GM19043 (cell line): Measurements from ENCODE around the gene LRRC31.

ENCODE experiments used
- ATAC-seq: cut with Tn5 transposase; IDR thresholded peaks from one replicate; pipeline ENCODE4 v1.9.1; 2021; ENCODE audit warnings: low read depth; ENCODE audit not compliant: unreplicated experiment

The LRRC31 gene

DNA sequence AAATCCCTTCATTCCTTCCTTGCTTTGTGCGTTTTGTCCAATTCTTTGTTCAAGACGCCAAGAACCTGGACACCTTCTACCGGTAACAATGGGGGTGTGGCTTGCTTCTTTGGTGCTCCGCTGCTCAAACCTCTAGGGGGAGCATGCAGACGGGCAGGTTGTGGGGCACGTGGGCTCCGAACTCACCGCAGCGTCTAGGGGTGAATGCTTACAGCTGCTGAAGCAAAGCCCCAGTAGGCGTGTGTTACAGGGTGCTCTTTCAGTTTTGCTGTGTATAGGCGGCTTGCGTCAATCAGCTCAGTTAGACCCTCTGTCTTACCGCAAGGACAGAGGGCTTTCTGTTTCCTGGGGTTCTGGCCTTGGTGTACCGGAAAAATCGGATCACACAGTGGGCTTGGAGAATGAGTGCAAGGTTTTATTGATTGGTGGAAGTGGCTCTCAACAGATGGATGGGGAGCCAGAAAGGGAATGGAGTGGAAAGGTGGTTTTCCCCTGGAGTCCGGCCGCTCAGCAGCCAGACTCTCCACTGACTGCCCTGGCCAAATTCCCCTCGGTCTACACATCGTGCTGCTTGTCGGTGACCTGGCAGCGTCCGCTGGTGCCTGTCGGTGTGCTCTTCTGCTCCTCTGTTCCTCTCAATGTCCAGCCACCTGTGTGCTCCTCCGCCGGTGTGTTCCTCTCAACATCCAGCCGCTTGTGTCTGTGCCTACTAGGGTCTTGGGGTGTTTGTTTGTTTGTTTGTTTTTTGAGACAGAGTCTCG lies 55.8 kb downstream of the LRRC31 start:
- peak; percentile 87 for ATAC-seq

DNA sequence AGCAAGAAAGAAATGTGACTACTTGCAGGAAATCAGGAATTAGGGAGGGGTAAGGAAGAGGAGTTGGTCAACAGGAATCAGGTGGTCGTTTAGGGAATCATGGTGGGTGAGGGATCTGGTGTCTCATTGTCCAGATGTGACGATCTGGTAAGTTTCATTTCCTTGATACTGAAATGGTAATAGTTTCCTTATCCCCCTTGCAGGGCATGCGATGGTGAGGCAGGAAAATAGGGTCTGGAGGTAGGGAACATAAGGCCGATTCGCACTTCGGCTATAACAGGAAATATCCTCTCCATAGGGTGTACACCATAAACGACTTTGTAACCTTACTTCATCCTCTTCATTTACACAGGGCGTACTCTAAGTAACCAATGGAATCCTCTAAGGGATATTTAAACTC lies 56.5 kb downstream of the LRRC31 start:
- ATAC-seq = no peak

DNA sequence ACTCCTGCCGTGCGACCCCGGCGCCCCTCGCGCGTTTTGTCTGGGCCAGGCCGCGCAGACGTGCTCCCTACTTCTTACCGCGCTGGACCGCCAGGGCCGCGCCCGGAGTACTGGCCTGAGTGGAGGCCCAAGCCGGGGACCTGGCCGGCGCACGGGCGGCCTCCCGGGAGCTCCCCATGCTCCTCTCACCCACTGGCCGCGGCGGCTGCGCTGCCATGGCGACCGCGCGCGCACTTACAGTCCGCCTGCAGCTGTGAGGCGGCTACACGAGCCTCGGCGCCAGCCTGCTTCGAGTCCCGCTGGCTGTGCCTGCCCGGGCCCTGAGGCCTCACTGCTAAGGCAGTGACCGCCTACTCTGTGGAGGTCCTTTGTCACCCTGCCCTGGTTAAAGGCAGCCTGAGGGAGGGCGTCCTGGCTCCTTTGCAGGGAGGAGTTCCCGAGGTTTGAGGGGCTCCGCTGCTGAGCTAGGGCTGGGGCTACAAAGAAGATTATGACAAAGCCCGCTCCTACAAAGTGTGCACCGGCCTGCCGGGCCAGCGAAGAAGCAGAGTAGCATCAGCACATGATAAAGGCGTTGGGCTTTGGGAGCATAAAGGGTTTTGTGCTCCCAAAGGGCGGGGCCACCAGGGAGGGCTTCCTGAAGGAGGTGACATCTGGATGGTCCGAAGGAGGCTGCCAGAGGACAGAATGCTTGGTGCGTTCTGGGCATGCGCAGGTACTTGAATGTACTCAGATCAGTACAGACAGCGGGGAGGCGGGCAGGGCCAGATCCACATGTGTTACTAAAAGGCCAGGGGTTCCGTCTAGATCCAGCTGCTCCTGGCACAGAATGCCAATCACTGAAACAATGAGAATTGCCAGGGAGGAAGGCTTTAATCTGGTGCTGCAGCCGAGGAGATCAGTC lies 57.2 kb downstream of the LRRC31 start, which contains the start of the genes LRRC34 and LRRIQ4:
TSS of gene LRRC34 (minus strand) at position 573 of the 904 bp plus-strand sequence. CDS start at position 217, 356 bp downstream.
TSS of gene LRRIQ4 (plus strand) at position 539 of the 904 bp plus-strand sequence. CDS start 9,052 bp downstream, outside the sequence.
- ATAC-seq = peak; percentile 62

DNA sequence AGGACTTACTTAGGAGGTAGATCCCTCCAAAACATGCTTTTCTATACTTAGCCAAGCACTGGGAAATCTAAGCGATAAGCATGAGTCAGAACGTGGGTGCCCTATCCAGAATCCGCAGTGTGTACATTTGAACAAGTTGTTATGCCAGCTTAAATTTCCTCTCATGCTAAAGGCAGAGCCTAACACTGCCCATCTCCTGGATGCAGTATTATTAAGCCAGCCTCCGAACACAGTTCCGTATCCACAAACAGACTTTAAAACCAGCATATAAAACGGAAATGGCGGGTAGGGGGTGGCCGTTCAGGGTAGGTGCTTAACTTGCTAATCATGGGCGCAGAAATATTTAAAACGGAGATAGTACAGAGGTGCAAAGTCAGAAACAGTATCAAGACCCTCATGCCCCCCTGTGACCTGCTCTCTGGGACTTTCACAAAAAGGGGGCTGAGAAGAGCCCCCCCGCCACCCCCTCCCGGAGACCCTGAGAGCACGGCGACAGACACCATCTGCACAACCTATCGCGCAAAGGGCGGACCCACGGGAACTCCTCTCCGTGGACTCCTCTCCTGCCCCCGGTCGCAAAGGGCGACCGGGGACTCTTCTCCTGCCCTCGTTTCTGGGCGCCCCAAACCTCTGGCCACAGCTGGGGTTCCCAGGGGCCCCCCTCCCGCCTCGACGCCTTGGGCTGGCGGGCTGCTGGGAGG lies 58.0 kb downstream of the LRRC31 start:
- ATAC-seq = no peak

DNA sequence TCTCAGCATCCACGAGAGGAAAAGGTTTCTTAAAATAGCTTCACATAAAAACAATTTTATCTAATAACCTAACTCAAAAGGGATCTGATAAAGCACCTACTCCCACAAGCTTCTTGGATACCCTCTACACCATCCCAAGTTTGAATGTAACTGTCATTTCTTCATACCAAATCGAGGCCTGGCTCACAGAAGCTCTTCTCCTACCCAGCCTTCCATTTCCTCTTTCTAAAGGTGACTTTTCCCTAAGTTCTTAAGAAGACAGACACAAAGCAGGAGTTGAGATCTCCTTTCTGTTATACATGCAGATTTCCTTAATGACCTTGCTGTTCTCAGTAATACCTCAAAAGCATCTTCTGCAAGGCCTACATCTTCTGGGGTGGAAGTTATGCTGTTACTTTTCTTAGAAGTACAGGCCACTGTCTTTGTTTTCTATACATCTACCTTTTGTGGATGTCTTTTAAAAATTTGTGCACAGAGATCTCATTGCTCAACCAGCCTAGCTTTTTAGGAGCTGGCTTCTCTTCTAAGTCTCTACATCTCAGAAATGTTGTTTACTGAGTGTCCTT lies 60.4 kb downstream of the LRRC31 start:
- no peak for ATAC-seq

DNA sequence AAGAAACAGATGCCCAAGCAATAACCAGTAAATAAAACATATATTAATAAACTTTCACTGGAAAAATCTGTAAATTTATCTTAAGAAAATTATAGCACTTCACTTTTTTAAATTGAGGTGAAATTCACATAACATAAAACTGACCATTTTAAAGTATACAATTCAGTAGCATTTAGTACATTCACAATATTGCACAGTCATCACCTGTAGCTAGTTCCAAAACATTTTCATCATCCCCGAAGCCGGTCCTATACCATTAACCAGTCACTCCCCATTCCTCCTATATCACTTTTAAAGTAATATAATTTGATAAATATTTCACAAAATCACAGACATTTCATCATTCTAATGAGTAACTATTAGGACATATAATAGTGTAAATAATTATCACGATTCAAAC lies 65.1 kb downstream of the LRRC31 start:
- ATAC-seq = no peak

DNA sequence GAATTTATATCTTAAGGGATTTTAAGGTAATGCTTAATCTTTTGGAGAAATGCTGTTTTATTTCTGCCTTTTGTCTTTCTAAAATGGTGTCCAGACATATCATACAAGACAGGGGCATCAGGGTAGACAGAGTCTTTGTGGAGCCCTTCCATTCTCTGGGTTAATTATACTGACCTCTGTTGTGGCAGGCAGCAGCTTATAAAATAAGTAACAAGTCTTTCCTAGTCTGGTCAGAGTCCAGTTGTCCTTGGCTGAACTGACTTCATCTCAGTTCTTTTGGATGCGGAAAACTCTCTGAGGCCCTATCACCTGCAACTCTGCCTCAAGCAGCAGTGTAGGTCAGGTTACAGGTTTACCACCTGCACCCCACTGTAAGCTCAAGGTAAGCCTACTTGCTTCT lies 77.4 kb downstream of the LRRC31 start:
- no peak for ATAC-seq

DNA sequence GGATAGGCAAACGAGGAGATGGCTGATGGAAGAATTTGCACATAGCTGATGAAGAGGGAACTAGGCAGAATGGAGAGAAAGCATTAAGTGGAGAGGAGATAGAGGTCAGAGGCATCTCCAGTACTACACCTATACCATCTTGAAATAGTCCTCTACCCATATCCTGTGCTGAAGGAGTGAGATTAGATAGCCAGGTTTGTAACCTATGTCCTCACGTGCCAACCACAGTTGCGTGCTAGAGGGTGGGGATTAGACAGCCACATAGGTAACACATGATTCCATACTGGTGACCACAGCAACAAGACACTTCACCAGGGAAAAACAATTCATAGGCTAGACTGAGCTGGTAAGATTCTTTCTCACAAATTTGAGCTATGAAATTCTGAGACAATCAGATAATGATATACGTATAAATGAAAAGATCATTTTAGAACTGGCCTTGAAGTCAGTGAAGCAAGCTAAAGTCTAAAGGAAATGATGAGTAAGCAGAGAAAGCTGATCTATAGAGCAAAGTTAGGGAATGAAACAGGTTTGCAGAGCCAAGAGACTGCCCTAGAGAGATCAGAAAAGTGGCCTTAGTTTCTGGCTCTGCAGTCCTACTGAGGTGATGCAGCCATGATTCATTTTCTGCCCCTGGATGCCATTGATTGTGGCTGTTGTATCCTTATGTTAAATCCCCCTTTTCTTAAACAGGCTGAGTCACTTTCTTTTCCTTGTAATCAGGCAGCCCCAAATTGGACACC lies 78.9 kb downstream of the LRRC31 start:
- ATAC-seq = no peak

DNA sequence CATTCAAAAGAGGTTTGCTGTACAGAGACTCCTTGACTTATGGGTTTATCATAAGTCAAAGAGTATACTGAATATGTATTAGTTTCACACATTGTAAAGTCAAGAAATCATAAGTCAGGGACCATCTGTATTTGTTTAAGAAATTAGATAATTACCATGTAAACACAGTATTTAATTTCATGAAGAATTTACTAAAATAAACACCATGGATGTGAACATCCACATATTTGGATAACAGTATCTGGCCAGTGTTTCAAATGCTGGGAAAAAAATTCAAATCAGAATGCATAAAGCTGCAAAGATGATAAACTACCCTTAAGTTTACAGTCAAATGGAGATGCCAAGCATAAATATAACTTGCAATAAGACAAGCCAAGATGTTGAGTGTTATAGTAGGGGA lies 79.5 kb downstream of the LRRC31 start:
- ATAC-seq = no peak
